Stimulated activated CD8-positive, alpha-beta memory T cell treated with anti-CD3 and anti-CD28 coated beads, Interleukin-7, amount 100 ng/mL, for 24 hours (primary cell): Measurements from ENCODE around the gene ARHGEF18.
A peak's percentile ranks its signal among the peaks of the same experiment; 100 is the strongest.
"Not testable (repeated sequence)": the region's sequence is repeated elsewhere in the genome, so short reads cannot be mapped to it uniquely, and the experiment has no call there.

Experiments used
- DNase-seq: peaks from one replicate; pipeline ENCODE4 v3.0.0-alpha.2; 2020; ENCODE audit warnings: low read depth

Gene ARHGEF18

DNA sequence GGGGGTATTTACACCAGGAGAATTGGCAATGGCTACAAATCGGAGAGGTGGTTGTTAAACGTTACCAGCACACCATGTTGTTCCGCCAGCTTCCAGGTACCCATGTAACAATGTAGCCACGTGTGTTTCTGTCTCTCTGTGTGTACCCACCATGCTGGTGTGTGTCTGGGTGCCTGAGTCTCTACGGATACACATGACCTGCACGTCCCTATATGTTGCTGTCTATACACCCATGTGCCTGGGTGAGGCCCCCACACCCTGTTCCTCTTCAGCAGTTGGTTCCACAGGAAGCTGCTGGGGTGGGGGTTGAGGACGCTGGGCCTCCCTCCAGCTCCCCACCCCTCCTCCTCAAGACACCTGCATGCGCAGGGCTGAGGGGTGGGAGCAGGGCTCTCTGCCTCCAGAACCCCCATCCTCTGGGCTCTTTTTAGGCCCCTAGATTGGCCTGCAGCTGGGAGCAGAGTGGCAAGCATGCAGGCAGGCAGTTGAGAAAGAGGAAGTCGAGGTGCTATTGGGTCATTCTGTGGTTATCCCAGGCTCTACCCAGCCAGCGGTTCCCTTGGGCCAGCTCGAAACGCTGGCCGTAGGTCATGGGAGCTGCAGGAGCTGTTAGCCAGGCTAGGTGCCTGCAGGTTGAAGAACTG is at the start of gene ARHGEF18:
Gene ARHGEF18 (plus strand): TSS at position 351 of the 644 bp plus-strand sequence. CDS start 13,954 bp downstream, outside the sequence.
- DNase-seq, result peak; percentile 26

DNA sequence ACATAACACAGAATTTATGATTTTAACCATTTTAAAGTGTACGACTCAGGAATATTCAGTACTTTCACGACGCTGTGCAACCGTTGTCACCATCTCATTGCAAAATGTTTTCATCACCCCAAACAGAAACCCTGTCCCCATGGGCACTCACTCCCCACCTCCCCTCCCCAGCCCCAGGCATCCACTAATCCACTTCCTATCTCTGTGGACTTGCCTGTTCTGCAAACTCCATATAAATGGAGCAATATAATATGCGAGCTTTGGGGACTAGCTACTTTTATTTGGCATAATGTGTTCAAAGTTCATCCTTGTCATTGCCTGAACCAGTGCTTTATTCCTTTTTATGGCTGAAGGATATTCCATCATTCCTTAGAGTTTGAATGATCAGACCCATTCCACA is 47.2 kb upstream of the ARHGEF18 start:
- no peak for DNase-seq

DNA sequence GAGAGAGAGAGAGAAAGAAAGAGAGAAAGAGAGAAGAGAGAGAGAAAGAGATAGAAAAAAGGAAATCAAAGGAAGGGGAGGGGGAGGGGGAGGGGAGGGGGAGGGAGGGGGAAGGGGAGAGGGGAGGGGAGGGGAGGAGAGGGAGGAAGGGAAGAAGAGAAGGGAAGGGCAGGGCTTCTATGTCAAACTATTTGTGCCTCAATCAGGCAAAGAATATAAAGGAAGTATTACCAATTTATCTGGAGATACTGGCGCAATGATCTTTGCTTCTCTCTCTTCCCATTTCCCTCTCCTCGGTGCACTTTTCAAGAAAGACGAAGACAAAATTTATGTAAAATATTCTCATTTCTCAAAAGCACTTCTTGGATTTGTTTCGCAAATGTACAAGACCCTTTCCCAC is 45.3 kb upstream of the ARHGEF18 start:
- DNase-seq, result no peak

DNA sequence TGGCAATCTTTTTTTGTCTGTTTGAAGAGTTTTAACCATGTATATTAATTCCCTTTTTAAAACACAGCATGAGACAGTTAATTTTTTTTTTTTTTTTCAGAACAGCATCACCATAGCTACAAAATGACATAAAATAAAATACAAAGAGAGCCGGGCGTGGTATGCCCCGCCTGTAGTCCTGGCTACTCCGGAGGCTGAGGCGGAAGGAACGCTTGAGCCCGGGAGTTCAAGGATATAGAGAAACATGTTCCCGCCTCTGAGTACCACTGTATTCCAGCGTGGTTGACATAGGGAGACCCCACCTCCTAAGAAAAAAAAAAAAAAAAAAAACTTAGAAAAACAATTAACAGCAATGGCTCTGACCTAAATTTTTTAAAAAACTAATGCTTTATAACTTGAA is 44.5 kb upstream of the ARHGEF18 start:
- DNase-seq, result no peak

DNA sequence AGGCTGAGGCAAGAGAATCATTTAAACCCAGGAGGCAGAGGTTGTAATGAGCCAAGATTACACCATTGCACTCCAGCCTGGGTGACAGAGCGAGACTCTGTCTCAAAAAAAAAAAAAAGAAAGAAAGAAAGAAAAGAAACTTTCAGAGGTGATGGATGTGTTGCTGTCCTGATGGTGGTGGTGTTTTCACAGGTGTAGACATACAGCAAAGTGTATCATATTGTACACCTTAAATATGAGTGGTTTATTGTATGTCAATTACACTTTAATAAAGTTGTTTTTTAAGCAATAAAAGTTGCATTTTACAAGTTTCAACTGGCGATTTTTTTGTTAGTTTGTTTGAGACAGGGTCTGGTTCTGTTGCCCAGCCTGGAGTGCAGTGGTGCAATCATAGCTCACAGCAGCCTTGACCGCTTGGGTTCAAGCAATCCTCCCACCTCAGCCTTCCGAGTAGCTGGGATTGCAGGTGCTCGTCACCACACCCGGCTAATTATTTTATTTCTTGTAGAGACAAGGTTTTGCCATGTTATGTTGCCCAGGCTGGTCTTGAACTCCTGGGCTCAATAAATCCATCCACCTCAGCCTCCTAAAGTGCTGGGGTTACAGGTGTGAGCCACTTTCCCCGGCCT is 41.0 kb upstream of the ARHGEF18 start:
- no peak for DNase-seq

DNA sequence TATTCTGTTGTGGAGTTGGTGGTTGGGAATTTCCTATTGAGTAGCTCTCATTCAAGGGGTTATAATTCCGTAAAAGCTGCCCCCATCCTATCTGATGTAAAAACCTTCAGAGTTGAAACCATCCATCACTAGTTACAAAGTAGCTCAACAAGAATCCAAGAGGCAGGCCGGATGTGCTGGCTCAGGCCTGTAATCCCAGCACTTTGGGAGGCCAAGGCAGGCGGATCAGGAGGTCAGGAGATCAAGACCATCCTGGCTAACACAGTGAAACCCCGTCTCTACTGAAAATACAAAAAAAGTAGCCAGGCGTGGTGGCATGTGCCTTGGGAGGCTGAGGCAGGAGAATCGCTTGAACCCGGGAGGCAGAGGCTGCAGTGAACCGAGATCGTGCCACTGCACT is 40.4 kb upstream of the ARHGEF18 start:
- not testable (repeated sequence) for DNase-seq

DNA sequence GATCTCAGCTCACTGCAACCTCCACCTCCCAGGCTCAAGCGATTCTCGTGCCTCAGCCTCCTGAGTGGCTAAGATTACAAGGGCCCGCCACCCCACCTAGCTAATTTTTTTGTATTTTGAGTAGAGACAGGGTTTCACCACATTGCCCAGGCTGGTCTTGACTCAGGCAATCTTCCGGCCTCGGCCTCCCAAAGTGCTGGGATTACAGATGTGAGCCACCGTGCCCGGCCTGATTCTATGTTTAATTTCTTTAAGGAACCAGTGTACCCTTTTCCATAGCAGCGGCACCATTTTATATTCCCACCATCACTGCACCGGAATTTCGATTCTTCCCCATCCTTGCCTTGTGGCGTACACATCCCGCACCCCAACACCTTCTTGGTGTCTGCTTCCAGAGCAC is 36.8 kb upstream of the ARHGEF18 start:
- no peak for DNase-seq

DNA sequence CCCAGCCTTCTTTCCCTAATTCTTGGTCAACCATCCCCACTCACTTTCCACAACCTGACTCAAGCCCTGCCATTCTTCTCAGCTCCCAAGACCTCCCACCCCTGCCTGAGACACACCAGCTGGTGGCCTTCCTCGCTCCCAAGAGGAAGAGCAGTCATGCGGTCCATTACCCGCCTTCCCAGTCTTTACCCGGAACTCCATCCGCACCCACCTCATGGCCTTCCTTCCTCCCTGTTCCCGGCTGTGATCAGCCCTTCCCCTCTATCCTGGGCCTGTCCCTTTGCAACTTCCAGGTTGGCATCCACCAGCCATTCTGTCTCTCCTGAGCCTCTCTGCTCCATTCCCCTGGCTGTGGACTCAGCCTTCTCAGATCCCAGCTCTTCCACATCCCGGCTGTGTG is 35.9 kb upstream of the ARHGEF18 start:
- no peak for DNase-seq

DNA sequence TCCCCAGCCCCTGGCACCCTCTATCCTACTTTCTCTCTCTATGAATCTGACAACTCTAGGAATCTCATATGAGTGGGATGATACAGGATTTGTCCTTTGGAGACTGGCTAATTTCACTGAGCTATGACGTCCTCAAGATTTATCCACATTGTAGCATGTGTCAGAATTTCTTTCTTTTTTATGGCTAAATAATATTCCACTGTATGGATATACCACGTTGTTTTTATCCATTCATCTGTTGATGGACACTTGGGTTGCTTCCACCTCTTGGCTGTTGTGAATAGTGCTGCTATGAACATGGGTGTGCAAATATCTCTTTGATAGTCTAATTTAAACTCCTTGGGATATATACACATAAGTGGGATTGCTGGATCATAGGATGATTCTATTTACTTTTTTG is 30.6 kb upstream of the ARHGEF18 start:
- no peak for DNase-seq

DNA sequence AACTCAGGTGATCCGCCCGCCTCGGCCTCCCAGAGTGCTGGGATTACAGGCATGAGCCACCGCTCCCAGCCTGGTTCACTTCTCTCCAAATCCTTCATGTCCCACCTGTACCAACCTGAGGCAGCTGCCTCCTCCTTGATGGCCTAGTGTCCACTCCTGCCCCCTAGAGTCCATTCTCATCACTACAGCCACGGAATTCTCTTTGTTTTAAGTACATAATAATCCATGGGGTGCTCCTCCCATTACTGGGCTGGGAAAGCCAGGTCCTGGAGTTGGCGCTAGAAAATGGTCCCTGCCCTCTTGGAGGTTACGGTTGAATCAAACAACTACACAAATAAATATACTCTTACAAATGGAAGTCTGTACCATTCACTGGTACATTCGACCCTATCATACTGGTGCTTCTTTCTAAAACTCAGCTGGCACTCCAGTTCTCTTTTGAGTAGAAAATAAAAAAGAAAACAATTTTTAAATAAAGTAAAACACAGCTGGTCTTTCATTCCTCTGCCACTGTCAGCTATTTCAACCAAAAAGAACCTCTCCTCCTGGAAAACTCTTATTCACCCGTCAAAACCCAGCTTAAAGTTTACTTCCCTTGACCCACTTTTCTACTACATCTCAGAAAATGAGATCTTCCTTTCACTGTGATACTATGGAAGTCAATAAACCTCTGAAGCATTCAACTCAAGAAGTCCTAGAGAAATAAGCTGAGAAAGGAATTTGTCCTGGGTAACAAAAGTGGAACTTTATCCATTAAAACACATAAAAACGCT is 22.4 kb upstream of the ARHGEF18 start:
- DNase-seq, result no peak

DNA sequence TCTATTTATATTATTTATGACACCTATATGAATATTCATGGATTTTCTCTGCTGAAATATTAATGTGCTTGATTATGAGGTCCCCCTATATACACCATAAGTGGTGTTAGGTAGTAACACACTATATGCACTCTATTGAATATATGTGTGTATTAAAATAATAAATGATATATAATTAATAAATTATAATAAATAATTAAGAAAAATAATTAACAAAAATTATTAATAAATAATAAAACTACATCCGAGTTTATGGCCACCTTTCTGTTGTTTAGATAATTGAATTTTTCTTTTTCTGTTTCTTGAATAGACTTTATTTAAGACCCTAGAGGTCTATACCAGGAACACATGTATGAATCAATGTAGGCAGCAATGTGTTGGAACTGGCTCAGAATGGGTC is 20.9 kb upstream of the ARHGEF18 start:
- no peak for DNase-seq

DNA sequence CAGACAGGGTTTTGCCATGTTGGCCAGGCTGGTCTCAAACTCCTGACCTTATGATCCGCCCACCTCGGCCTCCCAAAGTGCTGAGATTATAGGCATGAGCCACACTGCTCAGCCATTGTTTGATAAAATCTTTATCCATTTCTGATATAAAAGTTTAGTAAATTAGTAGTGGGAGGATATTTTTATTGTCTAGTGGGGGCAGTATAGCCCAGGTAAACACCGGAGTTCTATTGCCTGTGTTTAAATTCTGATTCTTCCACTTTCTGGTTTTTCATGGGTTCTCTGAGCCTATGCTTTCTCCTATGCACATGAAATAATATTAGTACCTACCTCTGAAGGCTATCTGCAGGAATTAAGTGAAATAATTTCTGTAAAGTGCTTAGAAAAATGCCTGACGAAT is 20.1 kb upstream of the ARHGEF18 start:
- DNase-seq, result no peak

DNA sequence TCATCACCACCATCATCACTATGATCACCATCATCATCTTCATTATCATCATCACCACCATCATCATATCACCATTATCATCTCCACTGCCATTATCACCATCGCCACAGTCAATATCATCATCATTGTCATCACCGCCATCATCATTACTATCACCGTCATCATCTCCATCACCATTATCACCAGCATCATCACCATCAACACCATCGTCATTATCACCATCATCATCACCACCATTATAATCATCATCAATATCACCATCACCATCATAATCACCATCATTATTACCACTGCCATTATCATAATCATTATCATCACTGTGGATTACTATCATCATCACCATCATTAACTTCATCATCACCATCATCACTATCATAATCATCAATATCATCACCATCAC is 17.3 kb upstream of the ARHGEF18 start:
- DNase-seq, result no peak

DNA sequence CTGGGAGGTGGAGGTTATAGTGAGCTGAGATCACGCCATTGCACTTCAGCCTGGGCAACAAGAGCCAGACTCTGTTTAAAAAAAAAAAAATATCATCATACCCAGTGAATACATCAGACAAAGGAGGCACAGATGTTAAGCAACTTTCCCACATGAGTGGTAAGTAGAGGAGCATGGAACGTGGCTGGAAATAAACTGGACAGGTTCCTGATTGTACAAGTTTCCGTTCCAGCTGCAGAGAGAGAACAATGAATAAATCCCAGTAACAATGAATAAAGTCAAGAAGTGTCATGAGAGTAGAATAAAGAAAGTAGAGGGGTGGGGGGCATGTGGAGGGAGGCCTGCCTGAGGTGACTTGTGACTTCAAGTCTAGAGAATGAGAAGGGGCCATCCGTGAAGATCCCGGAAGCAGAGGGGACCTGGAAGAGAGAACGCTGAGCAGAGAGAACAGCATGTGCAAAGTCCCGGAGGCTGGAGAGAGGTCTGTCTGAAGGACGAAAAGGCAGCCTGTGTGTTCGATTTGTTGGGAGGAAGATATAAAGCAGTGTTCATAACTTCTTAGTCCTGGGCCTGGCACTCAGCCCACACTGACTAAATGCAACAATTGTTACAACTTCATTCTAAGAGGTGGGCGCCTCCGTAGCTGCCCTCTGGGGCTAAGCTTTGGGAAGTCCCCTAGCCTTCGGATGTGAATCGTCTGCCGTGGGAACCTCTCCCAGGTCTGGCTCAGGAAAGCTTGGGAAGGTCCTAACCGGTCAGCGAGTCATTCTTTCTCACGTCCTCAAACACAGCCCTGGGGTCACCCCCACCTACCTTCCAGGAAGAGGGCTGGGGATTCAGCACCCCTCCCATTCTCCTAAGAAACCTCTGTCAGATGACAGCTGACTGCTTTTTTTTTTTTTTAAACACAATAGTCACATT is 15.3 kb upstream of the ARHGEF18 start:
- DNase-seq, result no peak

DNA sequence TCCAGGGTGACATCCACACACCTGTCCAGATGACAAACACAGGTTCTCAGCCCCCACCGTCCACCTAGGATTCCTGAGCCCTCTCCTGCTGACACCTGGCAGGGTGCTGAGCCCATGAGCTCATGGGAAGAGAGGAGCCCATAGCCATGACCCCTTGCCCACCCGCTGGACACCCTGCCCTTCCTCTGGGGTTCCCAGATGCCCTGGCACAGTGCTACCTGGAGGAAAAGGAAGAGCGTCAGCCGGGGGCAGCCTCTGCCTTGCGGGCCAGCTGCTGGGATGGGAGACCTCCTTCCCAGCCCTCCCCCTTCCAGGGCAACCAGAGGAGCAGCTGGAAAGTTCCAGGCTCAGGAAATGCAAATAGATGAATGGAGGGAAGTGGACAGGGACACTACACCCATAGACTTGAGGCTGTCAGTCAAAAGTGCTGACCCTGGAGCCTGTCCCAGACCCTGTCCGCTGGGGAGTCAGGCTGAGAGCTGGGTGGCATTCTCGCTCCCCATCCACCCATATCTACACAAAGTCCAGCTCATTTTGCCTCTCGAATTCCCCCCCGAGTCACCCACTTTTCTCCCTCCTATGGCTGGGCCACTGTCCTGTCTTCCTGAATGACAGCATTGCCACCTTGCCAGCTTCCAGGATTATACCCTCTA is 12.3 kb upstream of the ARHGEF18 start:
- DNase-seq, result no peak

DNA sequence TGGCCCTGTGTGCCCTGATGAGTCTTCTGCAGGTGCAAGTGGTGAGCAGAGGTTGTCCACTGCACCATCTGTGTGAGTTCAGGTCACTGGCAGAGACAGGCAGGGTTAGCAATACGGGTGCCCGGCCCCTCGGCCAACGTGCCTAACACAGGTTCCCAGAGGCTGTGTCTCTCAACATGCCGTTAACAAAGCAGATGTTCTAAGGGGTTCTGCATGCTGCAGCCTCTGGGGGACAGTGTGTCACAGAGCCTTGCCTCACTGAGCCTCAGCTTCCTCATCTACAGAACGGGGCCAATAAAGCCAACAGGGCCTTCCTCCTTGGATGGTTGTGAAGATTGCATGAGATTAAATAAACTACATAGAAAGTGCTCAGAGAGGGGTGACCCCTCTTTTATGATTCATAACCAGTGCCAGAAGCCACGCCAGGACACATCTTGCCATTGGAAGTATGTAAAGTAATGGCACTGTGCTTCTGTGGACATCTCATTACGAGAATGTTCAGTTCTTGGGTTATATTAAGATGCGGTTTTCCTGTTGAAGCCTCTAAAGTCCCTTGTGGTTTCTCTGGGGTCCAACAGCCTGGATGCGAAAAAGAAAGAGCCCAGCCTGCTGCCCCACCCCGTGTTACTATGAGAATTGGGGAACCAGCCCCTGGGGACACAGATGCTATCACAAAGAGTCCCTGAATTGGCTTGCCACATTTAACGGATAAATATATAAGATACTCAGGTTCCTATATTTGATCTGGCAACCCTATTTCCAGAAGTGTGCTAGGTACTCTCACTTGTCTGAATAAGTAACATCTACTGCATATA is 11.2 kb upstream of the ARHGEF18 start:
- DNase-seq, result no peak

DNA sequence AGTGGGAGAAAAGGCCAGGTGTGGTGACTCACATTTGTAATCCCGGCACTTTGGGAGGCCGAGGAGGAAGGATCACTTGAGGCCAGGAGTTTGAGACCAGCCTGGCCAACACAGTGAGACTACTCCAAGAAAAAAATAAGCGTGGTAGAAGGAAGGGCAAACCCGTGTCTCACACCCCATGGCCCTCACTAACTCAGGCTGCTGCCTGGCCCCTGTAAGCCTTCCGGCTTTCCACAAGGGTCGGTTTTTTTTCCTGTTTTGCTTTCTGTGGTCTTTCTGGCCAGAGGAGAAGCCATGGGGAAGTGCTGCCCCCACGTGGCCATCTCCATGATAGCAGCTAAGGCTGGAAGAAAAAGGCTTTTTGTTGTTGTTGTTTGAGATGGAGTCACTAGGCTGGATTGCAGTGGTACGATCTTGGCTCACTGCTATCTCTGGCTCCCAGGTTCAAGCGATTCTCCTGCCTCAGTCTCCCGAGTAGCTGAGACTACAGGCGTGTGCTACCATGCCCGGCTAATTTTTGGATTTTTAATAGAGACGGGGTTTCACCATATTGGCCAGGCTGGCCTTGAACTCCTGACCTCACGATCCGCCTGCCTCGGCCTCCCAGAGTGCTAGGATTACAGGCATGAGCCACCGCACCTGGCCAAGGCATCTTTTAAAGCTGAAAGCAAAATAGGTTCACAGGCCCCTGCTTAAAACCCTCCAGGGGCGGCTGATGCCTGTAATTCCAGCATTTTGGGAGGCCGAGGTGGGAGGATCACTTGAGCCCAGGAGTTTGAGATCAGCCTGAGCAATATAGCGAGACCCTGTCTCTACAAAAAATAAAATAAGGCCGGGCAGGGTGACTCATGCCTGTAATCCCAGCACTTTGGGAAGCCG is 7.5 kb upstream of the ARHGEF18 start:
- DNase-seq, result peak; percentile 87

DNA sequence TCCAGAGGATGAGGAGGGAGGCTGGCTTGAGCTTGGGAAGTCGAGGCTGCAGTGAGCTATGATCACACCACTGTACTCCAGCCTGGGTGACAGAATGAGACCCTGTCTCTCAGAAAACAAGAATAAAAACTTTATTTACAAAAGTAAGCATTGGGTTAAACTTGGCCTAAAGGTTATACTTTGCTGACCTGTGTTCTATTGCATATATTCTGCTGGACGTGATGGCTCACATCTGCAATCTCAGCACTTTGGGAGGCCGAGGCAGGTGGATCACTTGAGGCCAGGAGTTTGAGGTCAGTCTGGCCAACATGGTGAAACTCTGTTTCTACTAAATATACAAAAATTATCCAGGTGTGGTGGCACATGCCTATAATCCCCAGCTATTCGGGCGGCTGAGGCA is 6.6 kb upstream of the ARHGEF18 start:
- no peak for DNase-seq

DNA sequence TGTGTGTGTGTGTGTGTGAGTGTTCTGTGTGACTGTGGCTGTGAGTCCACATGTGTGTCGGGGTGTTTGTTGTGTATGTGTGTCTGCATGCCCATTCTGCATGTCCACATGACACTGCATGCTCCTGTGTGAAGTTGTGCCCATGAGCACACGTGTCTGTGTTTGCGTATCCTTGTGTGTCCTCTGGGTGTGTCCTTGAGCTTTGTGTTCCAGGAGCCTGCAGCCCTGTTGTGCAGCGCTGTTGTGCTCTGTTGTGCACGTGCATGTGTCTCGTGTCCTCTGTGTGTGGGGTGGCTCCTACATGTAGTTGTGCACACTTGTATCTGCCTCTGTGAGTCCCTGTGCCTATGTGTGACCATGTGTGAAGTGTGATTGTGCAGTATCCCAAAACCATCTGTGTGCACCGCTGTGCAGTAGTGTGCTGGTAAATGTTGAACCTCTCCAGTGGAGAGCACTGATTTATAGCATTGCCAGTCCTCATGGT is 2.2 kb upstream of the ARHGEF18 start:
- DNase-seq, result no peak

DNA sequence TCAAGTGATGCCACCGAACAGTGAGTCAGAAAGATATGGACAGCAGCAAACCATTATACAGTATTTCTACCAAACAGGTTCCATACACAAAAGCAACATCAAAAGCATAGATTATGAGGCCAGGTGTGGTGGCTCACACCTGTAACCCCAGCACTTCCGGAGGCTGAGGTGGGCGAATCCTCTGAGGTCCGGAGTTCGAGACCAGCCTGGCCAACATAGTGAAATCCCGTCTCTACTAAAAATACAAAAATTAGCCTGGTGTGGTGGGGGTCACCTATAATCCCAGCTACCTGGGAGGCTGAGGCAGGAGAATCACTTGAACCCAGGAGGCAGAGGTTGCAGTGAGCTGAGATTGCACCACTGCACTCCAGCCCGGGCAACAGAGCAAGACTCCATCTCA is 1.7 kb upstream of the ARHGEF18 start:
- not testable (repeated sequence) for DNase-seq
